ENCODE results near the gene VIT.

GRCh38 chr2:36855429-36855828 is 158.9 kb downstream of the VIT start:
- TF ChIP-seq, protein P1, sequence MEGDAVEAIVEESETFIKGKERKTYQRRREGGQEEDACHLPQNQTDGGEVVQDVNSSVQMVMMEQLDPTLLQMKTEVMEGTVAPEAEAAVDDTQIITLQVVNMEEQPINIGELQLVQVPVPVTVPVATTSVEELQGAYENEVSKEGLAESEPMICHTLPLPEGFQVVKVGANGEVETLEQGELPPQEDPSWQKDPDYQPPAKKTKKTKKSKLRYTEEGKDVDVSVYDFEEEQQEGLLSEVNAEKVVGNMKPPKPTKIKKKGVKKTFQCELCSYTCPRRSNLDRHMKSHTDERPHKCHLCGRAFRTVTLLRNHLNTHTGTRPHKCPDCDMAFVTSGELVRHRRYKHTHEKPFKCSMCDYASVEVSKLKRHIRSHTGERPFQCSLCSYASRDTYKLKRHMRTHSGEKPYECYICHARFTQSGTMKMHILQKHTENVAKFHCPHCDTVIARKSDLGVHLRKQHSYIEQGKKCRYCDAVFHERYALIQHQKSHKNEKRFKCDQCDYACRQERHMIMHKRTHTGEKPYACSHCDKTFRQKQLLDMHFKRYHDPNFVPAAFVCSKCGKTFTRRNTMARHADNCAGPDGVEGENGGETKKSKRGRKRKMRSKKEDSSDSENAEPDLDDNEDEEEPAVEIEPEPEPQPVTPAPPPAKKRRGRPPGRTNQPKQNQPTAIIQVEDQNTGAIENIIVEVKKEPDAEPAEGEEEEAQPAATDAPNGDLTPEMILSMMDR (conservative IDR thresholded peaks at IDR 0.05; ENCODE audit: low read depth in 2 of 2): no peak
- no peak for TF ChIP-seq POLR2AphosphoS5 (IDR thresholded peaks at IDR 0.05; ENCODE audit: low read depth)
- TF ChIP-seq, protein P2, sequence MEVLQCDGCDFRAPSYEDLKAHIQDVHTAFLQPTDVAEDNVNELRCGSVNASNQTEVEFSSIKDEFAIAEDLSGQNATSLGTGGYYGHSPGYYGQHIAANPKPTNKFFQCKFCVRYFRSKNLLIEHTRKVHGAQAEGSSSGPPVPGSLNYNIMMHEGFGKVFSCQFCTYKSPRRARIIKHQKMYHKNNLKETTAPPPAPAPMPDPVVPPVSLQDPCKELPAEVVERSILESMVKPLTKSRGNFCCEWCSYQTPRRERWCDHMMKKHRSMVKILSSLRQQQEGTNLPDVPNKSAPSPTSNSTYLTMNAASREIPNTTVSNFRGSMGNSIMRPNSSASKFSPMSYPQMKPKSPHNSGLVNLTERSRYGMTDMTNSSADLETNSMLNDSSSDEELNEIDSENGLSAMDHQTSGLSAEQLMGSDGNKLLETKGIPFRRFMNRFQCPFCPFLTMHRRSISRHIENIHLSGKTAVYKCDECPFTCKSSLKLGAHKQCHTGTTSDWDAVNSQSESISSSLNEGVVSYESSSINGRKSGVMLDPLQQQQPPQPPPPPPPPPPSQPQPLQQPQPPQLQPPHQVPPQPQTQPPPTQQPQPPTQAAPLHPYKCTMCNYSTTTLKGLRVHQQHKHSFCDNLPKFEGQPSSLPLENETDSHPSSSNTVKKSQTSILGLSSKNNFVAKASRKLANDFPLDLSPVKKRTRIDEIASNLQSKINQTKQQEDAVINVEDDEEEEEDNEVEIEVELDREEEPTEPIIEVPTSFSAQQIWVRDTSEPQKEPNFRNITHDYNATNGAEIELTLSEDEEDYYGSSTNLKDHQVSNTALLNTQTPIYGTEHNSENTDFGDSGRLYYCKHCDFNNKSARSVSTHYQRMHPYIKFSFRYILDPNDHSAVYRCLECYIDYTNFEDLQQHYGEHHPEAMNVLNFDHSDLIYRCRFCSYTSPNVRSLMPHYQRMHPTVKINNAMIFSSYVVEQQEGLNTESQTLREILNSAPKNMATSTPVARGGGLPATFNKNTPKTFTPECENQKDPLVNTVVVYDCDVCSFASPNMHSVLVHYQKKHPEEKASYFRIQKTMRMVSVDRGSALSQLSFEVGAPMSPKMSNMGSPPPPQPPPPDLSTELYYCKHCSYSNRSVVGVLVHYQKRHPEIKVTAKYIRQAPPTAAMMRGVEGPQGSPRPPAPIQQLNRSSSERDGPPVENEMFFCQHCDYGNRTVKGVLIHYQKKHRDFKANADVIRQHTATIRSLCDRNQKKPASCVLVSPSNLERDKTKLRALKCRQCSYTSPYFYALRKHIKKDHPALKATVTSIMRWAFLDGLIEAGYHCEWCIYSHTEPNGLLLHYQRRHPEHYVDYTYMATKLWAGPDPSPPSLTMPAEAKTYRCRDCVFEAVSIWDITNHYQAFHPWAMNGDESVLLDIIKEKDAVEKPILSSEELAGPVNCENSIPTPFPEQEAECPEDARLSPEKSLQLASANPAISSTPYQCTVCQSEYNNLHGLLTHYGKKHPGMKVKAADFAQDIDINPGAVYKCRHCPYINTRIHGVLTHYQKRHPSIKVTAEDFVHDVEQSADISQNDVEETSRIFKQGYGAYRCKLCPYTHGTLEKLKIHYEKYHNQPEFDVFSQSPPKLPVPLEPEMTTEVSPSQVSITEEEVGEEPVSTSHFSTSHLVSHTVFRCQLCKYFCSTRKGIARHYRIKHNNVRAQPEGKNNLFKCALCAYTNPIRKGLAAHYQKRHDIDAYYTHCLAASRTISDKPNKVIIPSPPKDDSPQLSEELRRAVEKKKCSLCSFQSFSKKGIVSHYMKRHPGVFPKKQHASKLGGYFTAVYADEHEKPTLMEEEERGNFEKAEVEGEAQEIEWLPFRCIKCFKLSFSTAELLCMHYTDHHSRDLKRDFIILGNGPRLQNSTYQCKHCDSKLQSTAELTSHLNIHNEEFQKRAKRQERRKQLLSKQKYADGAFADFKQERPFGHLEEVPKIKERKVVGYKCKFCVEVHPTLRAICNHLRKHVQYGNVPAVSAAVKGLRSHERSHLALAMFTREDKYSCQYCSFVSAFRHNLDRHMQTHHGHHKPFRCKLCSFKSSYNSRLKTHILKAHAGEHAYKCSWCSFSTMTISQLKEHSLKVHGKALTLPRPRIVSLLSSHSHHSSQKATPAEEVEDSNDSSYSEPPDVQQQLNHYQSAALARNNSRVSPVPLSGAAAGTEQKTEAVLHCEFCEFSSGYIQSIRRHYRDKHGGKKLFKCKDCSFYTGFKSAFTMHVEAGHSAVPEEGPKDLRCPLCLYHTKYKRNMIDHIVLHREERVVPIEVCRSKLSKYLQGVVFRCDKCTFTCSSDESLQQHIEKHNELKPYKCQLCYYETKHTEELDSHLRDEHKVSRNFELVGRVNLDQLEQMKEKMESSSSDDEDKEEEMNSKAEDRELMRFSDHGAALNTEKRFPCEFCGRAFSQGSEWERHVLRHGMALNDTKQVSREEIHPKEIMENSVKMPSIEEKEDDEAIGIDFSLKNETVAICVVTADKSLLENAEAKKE (CRISPR knock-in tag; IDR thresholded peaks at IDR 0.05): no peak

Measured in GM23338 (cell line).